NT2/D1 (cell line): Measurements from ENCODE around the gene P4HTM.

Experiments used
- YY1 ChIP-seq: IDR thresholded peaks from 2 replicates; pipeline ENCODE4 v1.6.1; 2011; ENCODE audit not compliant: insufficient read length, insufficient read depth
- ZNF274 ChIP-seq: IDR thresholded peaks from 2 replicates; pipeline ENCODE4 v1.6.1; 2011; ENCODE audit warnings: mild to moderate bottlenecking, low read depth, low read length

DNA sequence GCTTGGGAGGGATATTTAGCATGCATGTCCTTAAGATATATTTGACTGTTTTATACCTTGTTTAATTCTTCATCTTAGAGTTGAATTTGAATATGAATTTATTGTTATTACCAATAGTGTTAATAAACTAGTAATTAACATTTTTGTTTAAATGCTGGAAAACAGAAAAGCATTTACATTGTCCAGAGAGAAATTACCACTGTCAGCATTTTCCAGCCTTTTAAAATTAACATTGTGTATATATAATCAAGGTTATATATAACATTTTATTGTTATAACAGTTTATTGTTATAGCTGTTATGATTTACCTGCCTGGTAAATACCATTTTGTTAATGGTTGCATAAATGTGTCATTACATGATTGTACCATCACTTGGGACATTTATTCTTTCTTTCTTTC is 8.0 kb upstream of the P4HTM start:
- TF ChIP-seq YY1 (no peak), ZNF274 (no peak)
